HepG2 (cell line): ENCODE data around the gene SRRT. TPM values are rescaled to one million over a fixed set of nuclear protein-coding genes. Genes with fewer than 3 reads are reported as not detected.

Experiments used
- AGO2 ChIP-seq: fragments of 200-400 bp; formaldehyde crosslinking; optimal IDR thresholded peaks from 2 replicates; pipeline ENCODE3; 2017; ENCODE audit warnings: mild to moderate bottlenecking, low read depth, low read length, moderate library complexity
- GZF1 ChIP-seq: sonication (generic); formaldehyde crosslinking; IDR thresholded peaks from 2 replicates; pipeline ENCODE4 v1.5.1; 2020; ENCODE audit warnings: mild to moderate bottlenecking, missing genetic modification reagents
- HNF4A ChIP-seq: sonication (generic); formaldehyde crosslinking; IDR thresholded peaks from 2 replicates; pipeline ENCODE4 v1.4.0; 2020; ENCODE audit warnings: missing genetic modification reagents
- MTA3 ChIP-seq: sonication (generic); formaldehyde crosslinking; IDR thresholded peaks from 2 replicates; pipeline ENCODE4 v1.4.0; 2020; ENCODE audit warnings: missing genetic modification reagents
- NAIF1 ChIP-seq: sonication (generic); formaldehyde crosslinking; IDR thresholded peaks from 2 replicates; pipeline ENCODE4 v1.5.0; 2020; ENCODE audit warnings: mild to moderate bottlenecking, missing genetic modification reagents, borderline replicate concordance
- NCOR1 ChIP-seq: fragments of 200-600 bp; sonication (generic); IDR thresholded peaks from 2 replicates; pipeline ENCODE4 v1.7.0; 2017; ENCODE audit warnings: antibody characterized with exemption, low read length, borderline replicate concordance
- RBM39 ChIP-seq: fragments of 200-400 bp; formaldehyde crosslinking; IDR thresholded peaks from one replicate; pipeline ENCODE4 v1.6.1; 2018; ENCODE audit warnings: antibody characterized with exemption, mild to moderate bottlenecking, low read depth, low read length; ENCODE audit not compliant: poor library complexity, severe bottlenecking
- TGIF2 ChIP-seq: IDR thresholded peaks from 2 replicates; pipeline ENCODE4 v1.6.1; 2016; ENCODE audit warnings: control low read depth, missing compliant biosample characterization
- THAP7 ChIP-seq: sonication (generic); formaldehyde crosslinking; IDR thresholded peaks from 2 replicates; pipeline ENCODE4 v1.8.1; 2023; ENCODE audit warnings: mild to moderate bottlenecking, missing genetic modification reagents
- ZNF296 ChIP-seq: sonication (generic); formaldehyde crosslinking; conservative IDR thresholded peaks from 2 replicates; pipeline ENCODE4 v1.5.0; 2020; ENCODE audit warnings: mild to moderate bottlenecking, missing genetic modification reagents
- ZNF687 ChIP-seq: sonication (generic); formaldehyde crosslinking; IDR thresholded peaks from 2 replicates; pipeline ENCODE4 v1.5.1; 2020; ENCODE audit warnings: mild to moderate bottlenecking, missing genetic modification reagents, moderate library complexity
- ZNF720 ChIP-seq: sonication (generic); formaldehyde crosslinking; IDR thresholded peaks from 2 replicates; pipeline ENCODE4 v1.4.0; 2020; ENCODE audit warnings: missing genetic modification reagents
- polyA plus RNA-seq, 8 experiments: library from polyadenylated mRNA; depleted of rRNA in 3 of 8; stranded (reverse) in 7 of 8; unstranded in 1 of 8; fragments of >200 nt; fragmentation: Illumina TruSeq in 4 of 8; extraction: Trizol in 4 of 8; gene quantifications; 2 replicates each; pipeline versions ENCODE4 v1.2.1 to v1.2.3, GENCODE V29; 2011 to 2016; ENCODE audit warnings: low read depth in 4 of 8, missing spikeins in 1 of 8, mixed read lengths in 1 of 8; ENCODE audit not compliant: insufficient read depth in 1 of 8
- total RNA-seq, 5 experiments: library from RNA; depleted of rRNA; stranded (reverse); fragments of >200 nt; fragmentation: Illumina TruSeq; extraction: Trizol; gene quantifications; 2 replicates each; pipeline ENCODE4 v1.2.3, GENCODE V29; 2016; ENCODE audit warnings: low read depth in 1 of 5

SRRT gene
- total and polyA plus RNA-seq, 2 of the 13 experiments (the other 11 are each of a cell fraction or from before 2014, with no cell fraction given): 26.2 to 106 TPM

- TF ChIP-seq NCOR1 (0 out of 2 replicates have a peak, but pooled peaks have one; percentile 25), NAIF1 (CRISPR knock-in tag) (0 out of 2 replicates have a peak, but pooled peaks have one; percentile 49), ZNF720 (no peak), ZNF296 (CRISPR knock-in tag) (no peak), TGIF2 (CRISPR knock-in tag) (0 out of 2 replicates have a peak, but pooled peaks have one; percentile 21), AGO2 (peak; percentile 12), MTA3 (0 out of 2 replicates have a peak, but pooled peaks have one; percentile 42), RBM39 (no peak), HNF4A (CRISPR knock-in tag) (0 out of 2 replicates have a peak, but pooled peaks have one; percentile 2), GZF1 (CRISPR knock-in tag) (0 out of 2 replicates have a peak, but pooled peaks have one; percentile 2), ZNF687 (CRISPR knock-in tag) (0 out of 2 replicates have a peak, but pooled peaks have one; percentile 11), THAP7 (CRISPR knock-in tag) (0 out of 2 replicates have a peak, but pooled peaks have one; percentile 16)
Measured at GRCh38 chr7:100875356-100875751, 451 bp downstream of the SRRT start (continued).
